Measurements from ENCODE around the gene PRKCE.

The PRKCE gene

DNA sequence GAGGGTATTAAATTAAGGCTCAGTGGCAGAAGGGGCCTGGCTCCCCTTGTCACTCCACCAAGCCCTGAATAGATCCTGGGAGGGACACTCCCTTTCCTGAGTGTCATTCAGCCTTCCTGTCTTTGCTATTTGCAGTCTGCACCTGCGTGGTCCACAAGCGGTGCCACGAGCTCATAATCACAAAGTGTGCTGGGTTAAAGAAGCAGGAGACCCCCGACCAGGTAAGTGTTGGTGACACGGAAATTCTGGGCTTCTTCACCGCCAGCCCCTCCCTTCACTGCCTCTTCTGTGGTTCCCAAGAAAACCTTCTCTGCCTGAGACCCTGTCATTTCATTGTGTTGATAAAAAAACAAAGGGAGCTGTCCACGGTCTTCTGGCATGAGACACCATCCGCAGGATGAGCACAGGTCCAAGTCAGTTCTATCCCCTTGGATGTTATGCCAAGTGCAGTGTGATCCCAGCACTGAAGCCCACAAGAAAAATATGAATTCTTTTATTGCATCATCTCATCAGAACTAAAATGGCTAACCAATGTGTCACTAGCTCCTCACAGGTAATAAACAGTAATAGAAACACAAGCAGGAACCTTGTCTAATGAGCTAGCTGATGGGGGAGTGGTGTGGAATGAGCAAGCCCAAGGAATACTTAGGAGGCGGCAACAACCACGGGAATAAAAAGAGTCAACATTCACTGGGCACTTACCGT is 328.8 kb downstream of the PRKCE start:
- no peak for DNase-seq

DNA sequence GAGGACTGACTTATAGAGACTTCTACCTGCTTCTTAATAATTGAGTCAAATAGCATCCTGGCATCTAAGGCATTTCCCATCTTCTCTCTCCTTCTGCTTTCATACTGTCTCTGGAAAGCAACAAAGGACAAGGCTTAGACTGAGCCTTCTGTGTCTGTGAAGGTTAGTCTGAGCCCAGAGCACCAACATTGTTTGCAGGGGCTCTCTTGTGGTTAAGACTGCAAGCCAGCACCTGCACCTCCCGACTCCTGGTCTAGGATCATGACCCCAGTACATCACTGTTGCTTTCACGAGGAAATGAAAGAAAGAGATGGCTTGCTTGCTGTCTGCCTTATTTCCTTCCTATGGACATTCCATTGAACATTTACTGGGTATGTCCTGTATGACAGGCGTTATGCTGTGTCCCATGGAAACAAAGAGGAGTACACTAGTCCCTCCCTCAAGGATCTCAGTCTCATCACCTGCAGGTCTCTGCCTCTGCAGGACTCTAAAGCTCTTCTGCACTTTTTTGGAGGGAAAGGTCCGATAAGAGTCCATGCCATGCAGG is 330.0 kb downstream of the PRKCE start:
- no peak for DNase-seq

DNA sequence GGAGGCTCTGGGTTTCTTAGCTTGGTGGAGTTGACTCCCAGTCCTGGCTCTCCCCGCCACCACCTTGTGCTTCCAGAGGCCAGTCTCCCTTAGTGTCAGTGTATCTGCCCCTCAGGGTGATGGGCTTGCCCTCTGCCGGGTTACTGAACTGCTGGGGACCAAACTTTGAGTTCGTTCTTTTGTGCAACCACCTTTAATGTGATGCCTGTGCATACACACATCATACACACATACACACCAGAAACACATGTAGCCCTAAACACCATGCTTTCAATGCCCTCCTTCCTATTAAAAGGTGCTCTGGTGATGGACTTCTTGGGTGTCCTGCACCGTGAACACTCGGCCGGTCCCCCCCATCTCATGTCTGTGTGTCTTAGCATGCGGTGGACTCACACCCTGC is 330.6 kb downstream of the PRKCE start:
- no peak for DNase-seq

DNA sequence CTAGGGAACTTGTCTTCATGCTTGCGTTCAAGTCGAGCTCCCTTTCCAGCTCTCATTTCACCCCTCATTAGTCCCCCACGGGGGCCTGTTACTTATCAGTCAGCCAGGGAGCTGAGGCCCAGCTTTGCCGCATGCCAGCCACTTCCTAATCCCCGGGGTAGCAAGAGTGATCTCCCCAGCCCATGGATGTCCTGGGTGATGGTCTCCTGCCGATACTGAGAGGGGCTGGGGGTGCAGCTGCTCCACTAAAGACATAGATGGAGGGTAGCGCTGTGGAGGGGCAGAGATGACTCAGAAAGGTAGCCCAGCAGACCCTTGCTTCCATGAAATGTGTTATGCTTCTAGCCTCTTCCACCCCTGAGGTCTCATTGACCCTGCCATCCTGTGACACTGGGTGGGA is 331.7 kb downstream of the PRKCE start:
- no peak for DNase-seq

DNA sequence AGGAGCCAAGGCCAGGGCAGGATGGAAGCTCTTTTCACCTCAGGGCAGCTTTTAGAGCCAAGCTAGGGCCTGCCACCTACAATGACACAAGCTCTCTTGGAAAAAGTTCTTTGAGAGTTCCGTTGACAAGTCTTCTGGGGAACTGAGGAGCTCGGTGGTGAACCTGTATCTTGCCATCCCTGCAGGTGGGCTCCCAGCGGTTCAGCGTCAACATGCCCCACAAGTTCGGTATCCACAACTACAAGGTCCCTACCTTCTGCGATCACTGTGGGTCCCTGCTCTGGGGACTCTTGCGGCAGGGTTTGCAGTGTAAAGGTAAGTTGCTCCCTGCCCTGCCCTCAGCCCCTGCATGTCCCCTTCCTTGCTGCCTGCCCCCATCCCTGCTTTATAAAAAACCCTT is 332.9 kb downstream of the PRKCE start:
- DNase-seq, result no peak

DNA sequence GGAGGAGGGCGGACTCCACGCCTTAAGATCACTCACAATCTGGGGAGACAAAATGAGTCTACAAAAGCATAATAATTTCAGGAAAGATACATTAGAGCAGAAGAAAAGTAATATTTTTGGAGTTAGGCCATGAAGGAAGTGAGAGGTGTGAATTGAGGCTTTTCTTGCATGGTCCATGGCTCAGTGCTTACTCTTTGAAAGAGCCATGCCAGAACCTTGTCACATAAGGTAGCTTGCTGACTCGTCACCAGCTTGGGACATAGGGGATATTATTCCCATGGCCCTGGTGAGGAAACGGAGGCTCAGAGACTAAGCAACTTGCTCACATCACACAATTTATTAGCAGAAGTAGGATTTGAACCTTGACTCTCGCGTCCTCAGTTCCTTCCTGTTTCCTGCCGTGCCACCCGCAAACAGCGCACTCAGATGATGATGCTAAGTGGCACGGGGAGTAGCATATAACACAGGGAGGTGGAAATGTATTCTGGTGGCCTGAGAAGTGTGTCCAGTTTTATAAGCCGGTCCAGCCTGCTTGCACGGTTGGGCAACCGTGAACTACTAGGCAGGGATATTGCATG is 333.5 kb downstream of the PRKCE start:
- DNase-seq, result no peak

DNA sequence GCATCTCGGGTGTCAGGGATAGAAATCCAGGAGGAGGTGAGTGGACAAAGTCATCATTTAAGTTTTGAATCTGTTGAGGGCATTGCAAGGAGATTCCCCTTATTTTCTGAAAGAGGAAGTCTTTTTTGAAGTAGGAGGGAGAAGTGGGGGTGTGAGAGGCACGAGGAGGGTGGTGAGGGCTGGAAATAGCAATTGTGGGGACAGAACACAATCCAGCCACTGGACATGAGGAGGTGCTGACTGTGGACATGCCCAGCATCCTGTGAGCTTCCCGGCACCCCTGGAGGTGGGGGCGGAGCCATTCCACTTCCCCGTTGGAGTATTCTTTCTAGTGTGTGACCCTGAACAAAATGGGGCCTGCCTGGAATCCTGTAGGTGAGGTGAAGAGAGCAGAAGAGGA is 335.0 kb downstream of the PRKCE start:
- no peak for DNase-seq

DNA sequence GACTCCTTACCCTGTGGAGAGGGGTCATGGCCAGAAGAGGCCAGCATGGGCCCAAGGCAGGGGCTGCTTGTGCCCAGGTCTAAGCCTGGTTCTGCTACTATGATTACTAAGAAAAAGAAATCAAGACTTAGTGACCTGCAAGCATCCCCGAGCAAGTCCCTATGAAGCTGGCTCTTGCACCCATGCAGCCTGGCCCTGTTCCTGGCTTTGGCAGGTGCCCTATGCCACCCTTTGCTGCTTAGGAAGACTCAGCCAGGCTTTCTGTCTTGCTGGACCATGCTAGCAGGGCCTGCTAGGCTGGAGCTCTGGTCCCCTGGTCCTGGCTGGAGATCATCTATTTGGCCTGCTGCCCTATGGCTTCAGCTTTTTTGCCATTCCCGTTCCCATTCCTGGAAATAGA is 336.4 kb downstream of the PRKCE start:
- DNase-seq, result no peak

DNA sequence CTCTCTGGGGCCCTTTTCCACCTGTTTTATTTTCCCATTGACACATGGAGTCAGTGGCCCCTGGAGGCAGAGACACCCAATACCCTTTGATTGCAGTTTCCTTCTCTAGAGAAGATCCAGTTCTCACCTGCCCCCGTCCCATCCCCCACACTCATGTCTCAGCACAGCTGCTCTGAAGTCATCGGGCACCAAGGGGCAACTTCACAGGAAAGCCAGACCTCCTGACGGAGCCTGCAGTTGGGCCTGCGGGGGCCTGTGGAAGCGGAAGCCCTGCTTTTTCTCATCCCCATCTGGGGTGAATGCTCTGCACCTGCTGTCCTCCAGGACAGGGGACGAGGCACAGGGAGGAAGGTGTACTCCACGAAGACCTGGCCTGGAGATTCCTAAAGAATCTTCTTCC is 337.4 kb downstream of the PRKCE start:
- no peak for DNase-seq

DNA sequence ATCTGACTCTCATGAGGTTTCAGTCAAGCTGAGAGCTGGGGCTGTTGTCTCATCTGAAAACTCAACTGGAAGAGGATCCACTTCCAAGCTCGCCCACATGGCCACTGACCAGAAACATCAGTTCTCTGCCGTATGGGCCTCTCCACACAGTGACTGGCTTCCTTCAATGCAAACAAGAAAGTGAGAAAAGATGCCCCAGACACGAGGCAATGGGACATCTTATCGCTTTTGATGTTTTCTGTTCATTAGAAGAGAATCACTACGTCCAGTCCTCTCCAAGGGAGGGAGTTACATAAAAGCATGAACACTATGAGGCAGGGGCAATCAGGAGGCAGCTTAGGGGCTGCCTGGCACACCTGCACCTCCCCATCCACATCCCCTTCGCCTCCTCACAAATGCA is 338.7 kb downstream of the PRKCE start:
- no peak for DNase-seq

DNA sequence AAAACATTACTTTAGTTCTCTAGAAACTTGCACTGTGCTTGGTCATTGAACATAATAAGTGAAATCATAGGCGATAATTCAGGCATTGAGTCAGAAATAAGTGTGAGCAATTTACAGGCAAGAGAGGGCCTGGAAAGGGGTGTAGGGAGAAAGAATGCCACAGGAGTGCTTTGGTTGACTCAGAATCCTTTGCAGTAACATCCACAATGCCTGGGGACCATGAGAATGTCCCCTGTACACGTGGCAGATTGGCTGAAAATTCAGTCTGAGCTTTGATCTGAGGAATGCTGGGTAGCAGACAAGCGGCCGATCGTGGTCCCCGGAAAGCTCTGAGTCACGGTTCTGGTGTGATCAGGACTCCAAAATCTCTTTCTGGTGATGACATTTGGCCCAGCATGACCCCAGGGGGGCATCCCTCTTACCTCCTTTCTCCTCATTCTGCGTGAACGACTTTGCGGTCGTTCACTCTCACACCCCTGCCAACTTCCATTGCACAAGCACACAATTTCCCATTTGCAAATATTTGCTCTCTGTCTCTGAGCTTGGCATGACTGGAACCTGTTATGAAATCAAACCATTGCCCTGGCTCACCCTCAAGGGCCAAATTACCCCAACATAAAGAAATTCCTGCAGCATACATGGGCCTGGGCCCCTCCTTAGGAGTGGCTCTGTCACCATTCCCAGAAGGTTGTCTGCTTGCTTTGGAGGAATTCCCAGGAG is 340.7 kb downstream of the PRKCE start:
- no peak for DNase-seq

DNA sequence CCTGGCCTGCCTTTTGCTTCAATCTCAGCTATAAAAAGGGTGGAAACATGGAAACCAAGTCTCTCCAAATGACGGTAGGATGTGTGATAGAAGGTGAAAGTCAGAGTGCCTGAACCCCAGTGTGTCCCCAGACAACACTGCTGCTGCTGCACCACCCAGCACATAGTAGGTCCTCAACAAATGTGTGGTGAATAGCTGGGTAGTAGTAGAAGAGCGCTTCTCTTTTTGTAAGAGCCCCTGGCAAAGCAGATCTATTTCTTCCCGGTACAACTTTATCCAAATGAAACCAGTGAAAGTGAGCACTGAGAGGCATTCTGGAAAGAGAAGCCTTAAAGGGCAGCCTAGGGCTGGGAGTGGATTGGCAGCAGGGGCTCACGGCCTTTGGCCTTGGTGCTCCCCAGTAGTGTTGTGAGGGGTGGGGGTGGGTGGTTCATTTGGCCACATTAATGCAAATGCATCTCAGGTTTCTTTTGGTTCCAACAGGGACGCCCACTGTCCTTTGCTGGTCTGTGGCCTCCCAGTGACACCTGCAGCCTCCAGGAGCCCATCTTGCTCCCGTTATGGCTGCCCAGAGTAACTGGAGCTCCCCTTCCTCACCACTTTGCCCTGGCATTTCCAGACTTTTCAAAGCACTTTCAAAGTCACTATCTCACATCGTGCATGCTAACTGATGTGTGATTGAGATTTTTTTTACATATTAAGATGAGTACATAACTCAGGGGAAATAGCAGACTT is 341.4 kb downstream of the PRKCE start:
- DNase-seq, result no peak

DNA sequence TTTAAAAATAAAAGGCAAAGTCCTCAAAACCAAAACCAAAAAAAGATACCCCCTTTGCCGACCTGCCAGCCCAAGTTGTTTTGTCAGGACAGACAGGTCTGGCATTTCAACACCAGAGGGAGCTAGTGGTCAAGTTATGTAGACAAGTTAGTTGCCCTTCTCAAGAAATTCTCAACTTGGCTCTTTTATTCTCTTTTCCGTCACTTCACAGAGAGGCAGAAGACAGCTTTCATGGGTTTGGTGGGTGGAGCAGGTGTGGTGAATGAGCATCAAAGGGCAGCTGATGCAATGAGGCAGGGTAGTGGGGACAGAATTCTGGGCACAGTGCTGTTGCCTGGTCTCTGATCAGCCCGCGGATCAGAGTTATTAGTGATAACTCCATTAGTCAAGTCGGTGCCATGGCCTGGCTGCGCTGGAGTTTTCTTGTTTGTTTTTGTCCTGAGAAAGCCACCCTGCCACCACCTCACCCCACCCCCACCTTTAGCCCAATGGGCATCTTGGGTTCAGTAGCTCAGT is 342.1 kb downstream of the PRKCE start:
- DNase-seq, result peak; percentile 4 to 25 (median 14)

DNA sequence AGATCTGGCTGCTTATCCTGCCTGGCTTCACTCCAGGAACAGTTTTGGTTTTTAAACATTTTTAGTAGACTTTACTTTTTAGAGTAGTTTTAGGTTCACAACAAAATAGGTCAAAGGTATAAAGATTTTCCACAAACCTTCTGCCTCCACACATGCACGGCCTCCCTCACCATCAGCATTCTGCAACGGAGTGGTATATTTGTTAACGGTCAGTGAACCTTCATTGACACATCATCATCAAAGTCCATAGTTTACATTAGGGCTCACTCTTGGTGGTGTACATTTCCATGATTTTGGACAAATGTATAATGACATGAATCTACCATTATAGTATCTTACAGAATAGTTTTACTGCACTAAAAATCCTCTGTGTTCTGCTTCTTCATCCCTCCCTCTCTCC is 342.6 kb downstream of the PRKCE start:
- DNase-seq, result no peak

DNA sequence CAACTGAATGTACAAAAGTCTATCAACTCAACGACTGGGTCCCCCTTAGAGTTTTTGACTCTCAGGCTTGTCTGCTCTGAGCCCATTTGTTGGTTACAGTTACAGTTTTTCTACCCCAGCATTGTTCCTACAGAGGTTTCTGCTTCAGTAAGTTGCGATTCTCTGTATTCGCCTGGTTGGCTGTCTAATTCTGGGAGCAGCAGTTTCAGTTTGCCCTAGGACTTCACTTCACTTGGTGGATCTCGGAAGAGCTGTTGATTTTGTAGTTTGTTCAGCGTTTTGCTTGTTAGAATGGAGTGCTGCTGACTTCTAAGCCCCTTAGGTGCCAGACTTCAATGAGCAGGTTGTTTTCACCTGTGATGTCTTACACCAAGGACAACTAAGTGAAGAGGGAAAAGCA is 349.2 kb downstream of the PRKCE start:
- no peak for DNase-seq

DNA sequence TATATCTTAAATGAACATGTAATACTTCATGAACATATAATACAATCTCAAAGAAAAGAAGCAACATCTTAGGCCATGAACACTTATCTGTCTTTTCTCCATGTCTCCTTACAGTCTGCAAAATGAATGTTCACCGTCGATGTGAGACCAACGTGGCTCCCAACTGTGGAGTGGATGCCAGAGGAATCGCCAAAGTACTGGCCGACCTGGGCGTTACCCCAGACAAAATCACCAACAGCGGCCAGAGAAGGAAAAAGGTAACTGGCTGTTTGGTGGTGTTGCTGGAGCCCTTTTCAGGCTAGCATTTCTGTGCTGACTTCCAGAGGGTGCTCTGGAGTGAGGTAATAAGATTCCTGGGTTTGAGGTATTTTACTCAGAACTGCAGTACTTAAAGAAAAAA is 349.8 kb downstream of the PRKCE start:
- DNase-seq, result no peak

DNA sequence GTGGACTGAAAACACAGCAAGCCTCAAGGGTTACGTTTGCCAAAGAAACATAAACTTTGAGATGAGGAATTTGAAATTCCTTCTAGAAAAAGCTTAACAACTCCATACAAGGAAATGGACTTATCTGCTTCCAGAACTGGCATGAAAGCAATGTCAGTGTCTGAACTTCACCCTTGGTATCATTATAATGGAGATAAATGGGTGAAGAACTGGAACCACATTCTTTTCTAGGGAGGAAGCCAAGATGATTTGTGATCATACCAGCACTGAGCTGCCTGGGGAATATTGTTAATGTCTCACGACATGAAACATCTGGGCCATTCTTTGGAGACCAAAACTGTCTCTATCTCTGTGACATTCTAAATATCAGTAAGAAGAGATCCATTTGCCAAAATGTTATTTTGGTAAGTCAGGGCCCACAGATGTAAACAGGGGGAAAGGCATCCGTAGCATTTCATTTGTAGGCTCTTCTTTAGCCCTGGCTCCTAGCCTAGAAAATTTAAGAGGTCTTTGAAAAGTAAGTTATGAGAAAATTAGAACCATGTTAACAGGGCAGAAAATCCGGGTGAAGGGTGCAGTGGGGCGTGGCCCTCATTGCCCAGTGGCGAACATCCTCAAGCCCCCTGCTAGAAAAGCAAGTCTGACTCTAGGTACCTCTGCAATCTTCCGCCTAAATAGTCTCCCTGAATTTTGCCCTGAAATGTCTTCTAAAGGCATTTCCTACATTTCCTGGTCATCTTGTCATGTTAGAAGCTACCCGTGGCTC is 350.4 kb downstream of the PRKCE start:
- DNase-seq, result no peak

DNA sequence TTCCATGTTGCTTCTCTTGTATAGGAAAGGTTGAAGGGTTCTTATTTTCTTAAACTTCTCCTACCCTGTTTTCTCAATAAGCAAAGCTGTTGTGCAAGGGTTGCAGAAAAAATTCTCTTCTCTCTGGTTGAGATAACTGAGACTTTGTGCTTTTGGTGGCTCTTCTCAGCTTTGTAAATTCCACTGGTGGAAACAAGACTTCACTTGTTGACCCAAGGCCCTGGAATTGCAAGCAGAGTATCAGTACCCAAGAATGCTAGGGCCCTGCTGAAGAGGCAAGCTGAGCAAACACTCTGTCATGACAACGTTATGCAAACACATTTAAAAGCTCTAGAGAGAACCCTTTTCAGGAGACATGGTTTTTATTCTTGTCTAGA is 351.0 kb downstream of the PRKCE start:
- DNase-seq, result no peak

DNA sequence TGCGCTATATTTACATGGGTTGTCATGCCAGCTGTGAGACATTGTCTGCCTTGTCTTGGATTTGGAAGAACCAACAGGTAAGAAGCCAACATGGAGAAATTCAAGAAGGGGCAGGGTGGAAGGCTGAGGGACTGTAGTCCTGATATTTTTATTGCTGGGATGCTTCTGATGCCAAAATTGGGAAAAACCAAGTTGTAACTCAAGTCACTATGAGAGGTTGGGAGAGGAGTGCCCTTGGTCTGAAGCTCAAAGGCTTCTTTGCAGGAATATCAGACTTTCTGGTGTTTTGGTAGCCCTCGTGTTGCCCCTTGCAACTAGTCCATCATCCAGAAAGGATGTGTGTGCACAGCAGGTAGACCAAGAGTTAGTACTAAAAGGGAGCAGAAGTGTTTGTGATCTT is 351.5 kb downstream of the PRKCE start:
- DNase-seq, result no peak

DNA sequence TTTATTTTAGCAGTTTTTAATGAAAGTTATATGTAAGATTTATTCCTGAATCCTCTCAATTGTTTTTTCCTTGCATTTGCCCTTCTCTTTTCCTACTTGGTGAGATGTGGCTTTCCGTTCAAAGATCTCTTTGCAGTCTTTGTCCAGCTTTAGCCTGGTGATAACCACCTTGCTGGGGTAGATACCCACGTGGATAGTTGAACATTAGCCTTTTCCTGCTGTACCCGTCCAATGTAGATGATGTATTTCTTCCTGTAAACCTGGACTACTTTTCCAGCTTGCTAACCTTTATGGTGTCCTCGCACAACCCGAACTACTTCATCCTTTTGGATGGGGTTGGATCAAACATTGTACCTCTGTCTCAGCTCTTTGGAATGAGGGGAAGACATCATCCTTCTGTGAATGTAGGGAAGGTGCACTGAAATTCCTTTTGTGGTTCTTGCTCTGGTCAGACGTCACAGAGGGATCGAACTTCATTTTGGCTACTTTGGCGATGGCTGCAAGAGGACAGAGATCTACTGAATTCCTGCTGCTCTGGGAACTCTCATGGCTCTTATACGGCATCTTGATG is 352.5 kb downstream of the PRKCE start:
- no peak for DNase-seq

DNA sequence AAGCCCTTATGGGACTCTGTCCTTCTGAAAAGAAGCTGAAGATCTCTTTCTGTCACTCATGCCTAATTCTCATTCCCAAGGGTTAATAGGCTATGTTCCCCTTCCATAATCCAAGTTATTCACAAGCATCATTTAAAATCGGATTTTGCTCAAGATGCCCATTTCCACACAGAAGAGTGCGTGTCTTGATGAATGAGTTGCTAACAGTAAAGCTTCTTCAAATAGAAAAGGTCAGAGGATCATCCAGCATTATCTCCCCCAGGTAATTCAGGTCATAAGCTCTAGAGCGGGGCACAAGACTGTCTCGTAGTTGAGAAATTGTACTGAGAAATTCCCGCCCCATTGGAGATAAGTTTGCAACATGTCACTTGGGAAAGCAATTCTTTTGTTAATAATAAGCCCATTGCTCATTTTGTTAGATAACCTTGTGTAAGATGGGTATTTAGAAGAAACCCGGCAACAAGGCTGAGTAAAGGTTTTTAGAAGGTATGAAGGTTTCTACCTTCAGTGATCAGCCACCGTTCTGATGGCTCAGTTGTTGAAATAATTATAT is 355.1 kb downstream of the PRKCE start:
- no peak for DNase-seq

DNA sequence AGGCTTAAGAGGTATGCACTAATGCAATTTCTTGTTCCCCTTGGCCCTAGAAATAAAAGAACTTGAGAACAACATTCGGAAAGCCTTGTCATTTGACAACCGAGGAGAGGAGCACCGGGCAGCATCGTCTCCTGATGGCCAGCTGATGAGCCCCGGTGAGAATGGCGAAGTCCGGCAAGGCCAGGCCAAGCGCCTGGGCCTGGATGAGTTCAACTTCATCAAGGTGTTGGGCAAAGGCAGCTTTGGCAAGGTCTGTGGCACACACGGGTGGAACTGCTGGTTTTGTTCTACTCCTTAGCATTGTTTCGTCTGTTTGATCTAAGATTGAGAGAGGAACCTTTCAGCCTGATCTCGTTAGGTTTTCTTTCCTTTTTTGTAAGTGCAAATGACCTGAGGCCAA is 355.9 kb downstream of the PRKCE start:
- DNase-seq, result no peak
